ENCODE data around the gene CDK19. TPM values are rescaled to one million over a fixed set of nuclear protein-coding genes. Genes with fewer than 3 reads are reported as not detected.
A peak's percentile ranks its signal among the peaks of the same experiment; 100 is the strongest.
"Not testable (repeated sequence)": the region's sequence is repeated elsewhere in the genome, so short reads cannot be mapped to it uniquely, and the experiment has no call there.

Gene CDK19
- total RNA-seq, 2 donors from 2014 or later, result 16.8 to 20.8 TPM

DNA sequence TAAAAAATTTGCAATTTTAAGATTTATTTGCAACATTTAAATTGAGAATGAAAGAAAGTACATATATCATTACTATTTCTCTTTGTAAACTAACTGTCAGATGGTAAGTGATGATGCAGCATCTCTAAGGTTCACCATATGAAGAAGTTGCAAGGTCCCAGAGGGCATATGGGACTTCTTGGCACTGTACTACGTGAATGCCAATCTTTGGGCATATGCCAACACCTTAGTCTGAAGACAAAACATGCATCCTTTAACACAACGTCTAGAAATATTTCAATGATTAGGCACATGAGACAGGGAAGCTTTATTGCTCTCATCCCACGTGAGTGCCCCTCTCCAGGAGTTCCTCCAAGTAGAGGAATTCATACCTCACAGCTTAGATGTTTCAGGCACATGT is 66.8 kb downstream of the CDK19 start:
- H3K27ac ChIP-seq (ENCODE audit: low read depth, low read length), result no peak overlapping the region
- peaks cover 14% of the 10 kb centered on the region for H3K36me3 ChIP-seq (ENCODE audit: control insufficient read depth, insufficient read depth, low read length)
- H3K4me3 Mint-ChIP-seq, result no peak overlapping the region
- peaks cover 5% of the 10 kb centered on the region for H3K4me1 Mint-ChIP-seq
- H3K9ac ChIP-seq (ENCODE audit: extremely low read depth, low read length, poor library complexity, severe bottlenecking), result no peak overlapping the region
- H3K4me3 ChIP-seq (ENCODE audit: low read length), result no peak overlapping the region
- no peaks in the 10 kb centered on the region for H3K27me3 ChIP-seq (ENCODE audit: control insufficient read depth, insufficient read depth, low read length, poor library complexity, severe bottlenecking)
- no peak overlapping the region for H3K27ac Mint-ChIP-seq
- H3K9me3 ChIP-seq (ENCODE audit: control insufficient read depth, low read length), result peaks cover 17% of the 10 kb centered on the region
- TF ChIP-seq, protein P1, sequence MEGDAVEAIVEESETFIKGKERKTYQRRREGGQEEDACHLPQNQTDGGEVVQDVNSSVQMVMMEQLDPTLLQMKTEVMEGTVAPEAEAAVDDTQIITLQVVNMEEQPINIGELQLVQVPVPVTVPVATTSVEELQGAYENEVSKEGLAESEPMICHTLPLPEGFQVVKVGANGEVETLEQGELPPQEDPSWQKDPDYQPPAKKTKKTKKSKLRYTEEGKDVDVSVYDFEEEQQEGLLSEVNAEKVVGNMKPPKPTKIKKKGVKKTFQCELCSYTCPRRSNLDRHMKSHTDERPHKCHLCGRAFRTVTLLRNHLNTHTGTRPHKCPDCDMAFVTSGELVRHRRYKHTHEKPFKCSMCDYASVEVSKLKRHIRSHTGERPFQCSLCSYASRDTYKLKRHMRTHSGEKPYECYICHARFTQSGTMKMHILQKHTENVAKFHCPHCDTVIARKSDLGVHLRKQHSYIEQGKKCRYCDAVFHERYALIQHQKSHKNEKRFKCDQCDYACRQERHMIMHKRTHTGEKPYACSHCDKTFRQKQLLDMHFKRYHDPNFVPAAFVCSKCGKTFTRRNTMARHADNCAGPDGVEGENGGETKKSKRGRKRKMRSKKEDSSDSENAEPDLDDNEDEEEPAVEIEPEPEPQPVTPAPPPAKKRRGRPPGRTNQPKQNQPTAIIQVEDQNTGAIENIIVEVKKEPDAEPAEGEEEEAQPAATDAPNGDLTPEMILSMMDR (conservative IDR thresholded peaks at IDR 0.05), result no peak
- 96 to 100% methylated on average over 1 to 3 of the region's 3 CpGs for WGBS, 2 experiments (ENCODE audit: insufficient coverage in 1 of 2, insufficient read length in 1 of 2)
- DNase-seq, result no peak
- H3K9me3 Mint-ChIP-seq, result peaks cover 12% of the 10 kb centered on the region
- H3K36me3 Mint-ChIP-seq (ENCODE audit: low read depth), result peaks cover 22% of the 10 kb centered on the region
- H3K4me1 ChIP-seq (ENCODE audit: control insufficient read depth, insufficient read depth, low read length), result no peaks in the 10 kb centered on the region
- H3K27me3 Mint-ChIP-seq (ENCODE audit: insufficient read depth), result no peaks in the 10 kb centered on the region

GRCh38 chr6:110746680-110747079 is 68.6 kb downstream of the CDK19 start:
- Histone ChIP-seq H3K27ac (ENCODE audit: low read depth, low read length) (no peak overlapping the region), H3K27me3 (ENCODE audit: control insufficient read depth, insufficient read depth, low read length, poor library complexity, severe bottlenecking) (no peaks in the 10 kb centered on the region), H3K36me3 (ENCODE audit: control insufficient read depth, insufficient read depth, low read length) (peaks cover 31% of the 10 kb centered on the region), H3K9ac (ENCODE audit: extremely low read depth, low read length, poor library complexity, severe bottlenecking) (no peak overlapping the region), H3K4me3 (ENCODE audit: low read length) (no peak overlapping the region), H3K4me1 (ENCODE audit: control insufficient read depth, insufficient read depth, low read length) (no peaks in the 10 kb centered on the region), H3K9me3 (ENCODE audit: control insufficient read depth, low read length) (peaks cover 34% of the 10 kb centered on the region)
- H3K4me3 Mint-ChIP-seq, result no peak overlapping the region
- H3K27me3 Mint-ChIP-seq (ENCODE audit: insufficient read depth), result peaks cover 2% of the 10 kb centered on the region
- TF ChIP-seq, protein P1 (conservative IDR thresholded peaks at IDR 0.05), result no peak
- WGBS, 2 experiments (ENCODE audit: insufficient coverage in 1 of 2, insufficient read length in 1 of 2), result 88% methylated on average over 1 of the region's 1 CpG; no CpG with 5 or more reads in 1 of the 2 experiments
- no peak overlapping the region for H3K27ac Mint-ChIP-seq
- H3K36me3 Mint-ChIP-seq (ENCODE audit: low read depth), result peaks cover 40% of the 10 kb centered on the region
- DNase-seq, result no peak
- H3K9me3 Mint-ChIP-seq, result peaks cover 30% of the 10 kb centered on the region
- peaks cover 5% of the 10 kb centered on the region for H3K4me1 Mint-ChIP-seq

- Histone ChIP-seq H3K27ac (ENCODE audit: low read depth, low read length) (no peak overlapping the region), H3K4me3 (ENCODE audit: low read length) (no peak overlapping the region), H3K4me1 (ENCODE audit: control insufficient read depth, insufficient read depth, low read length) (no peaks in the 10 kb centered on the region), H3K9ac (ENCODE audit: extremely low read depth, low read length, poor library complexity, severe bottlenecking) (no peak overlapping the region), H3K36me3 (ENCODE audit: control insufficient read depth, insufficient read depth, low read length) (peaks cover 44% of the 10 kb centered on the region), H3K9me3 (ENCODE audit: control insufficient read depth, low read length) (peaks cover 51% of the 10 kb centered on the region), H3K27me3 (ENCODE audit: control insufficient read depth, insufficient read depth, low read length, poor library complexity, severe bottlenecking) (no peaks in the 10 kb centered on the region)
- WGBS, 2 experiments (ENCODE audit: insufficient coverage in 1 of 2, insufficient read length in 1 of 2), result no CpG with 5 or more reads among the region's 1 CpG
- Mint-ChIP-seq H3K27me3 (ENCODE audit: insufficient read depth) (peaks cover 2% of the 10 kb centered on the region), H3K4me3 (no peak overlapping the region), H3K27ac (no peak overlapping the region), H3K36me3 (ENCODE audit: low read depth) (peaks cover 55% of the 10 kb centered on the region), H3K4me1 (peaks cover 5% of the 10 kb centered on the region), H3K9me3 (peaks cover 43% of the 10 kb centered on the region)
- no peak for DNase-seq
- TF ChIP-seq, protein P1 (conservative IDR thresholded peaks at IDR 0.05), result no peak
Observed at GRCh38 chr6:110744991-110745390, 70.3 kb downstream of the CDK19 start.

DNA sequence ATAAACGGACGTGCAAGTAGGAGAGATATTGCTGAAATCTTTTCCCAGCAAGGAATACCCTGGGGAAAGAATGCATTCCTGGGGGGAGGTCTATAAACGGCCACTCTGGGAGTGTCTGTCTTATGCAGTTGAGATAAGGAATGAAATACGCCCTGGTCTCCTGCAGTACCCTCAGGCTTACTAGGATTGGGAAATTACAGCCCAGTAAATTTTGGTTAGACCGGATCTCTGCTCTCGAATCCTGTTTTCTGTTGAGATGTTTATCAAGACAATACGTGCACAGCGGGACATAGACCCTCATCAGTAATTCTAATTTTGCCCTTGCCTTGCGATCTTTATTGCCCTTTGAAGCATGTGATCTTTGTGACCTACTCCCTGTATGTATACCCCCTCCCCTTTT is 72.7 kb downstream of the CDK19 start:
- H3K27me3 Mint-ChIP-seq (ENCODE audit: insufficient read depth); DNase-seq; H3K4me3 Mint-ChIP-seq; H3K4me1 Mint-ChIP-seq; H3K27ac ChIP-seq (ENCODE audit: low read depth, low read length); H3K4me1 ChIP-seq (ENCODE audit: control insufficient read depth, insufficient read depth, low read length); H3K9ac ChIP-seq (ENCODE audit: extremely low read depth, low read length, poor library complexity, severe bottlenecking); H3K27ac Mint-ChIP-seq; H3K27me3 ChIP-seq (ENCODE audit: control insufficient read depth, insufficient read depth, low read length, poor library complexity, severe bottlenecking): not testable (repeated sequence)
- Histone ChIP-seq H3K36me3 (ENCODE audit: control insufficient read depth, insufficient read depth, low read length) (peaks cover 44% of the 10 kb centered on the region), H3K4me3 (ENCODE audit: low read length) (peak overlapping the region; percentile 25), H3K9me3 (ENCODE audit: control insufficient read depth, low read length) (peaks cover 52% of the 10 kb centered on the region)
- Mint-ChIP-seq H3K9me3 (peaks cover 43% of the 10 kb centered on the region), H3K36me3 (ENCODE audit: low read depth) (peaks cover 59% of the 10 kb centered on the region)
- 96% methylated on average over 9 of the region's 9 CpGs for WGBS, 2 experiments (ENCODE audit: insufficient coverage in 1 of 2, insufficient read length in 1 of 2)
